Left lung (tissue), 10 donors: ENCODE measurements around the gene BIVM. TPM values are rescaled to one million over a fixed set of nuclear protein-coding genes. Genes with fewer than 3 reads are reported as not detected.

Source experiments
- ATAC-seq: fragments of 200-7000 bp; cut with Tn5 transposase; one replicate; pipeline ENCODE4 v1.9.1; 2020; ENCODE audit warnings: moderate library complexity
- DNase-seq, 4 donors: peaks; one replicate each; pipeline ENCODE4 v3.0.0-alpha.2; 2013 to 2020
- H3K27ac ChIP-seq, 2 donors: fragments of 200-600 bp; sonication (generic) in 1 of 2; one replicate each; pipeline versions ENCODE4 v1.5.0 to v1.8.0; 2020 to 2021
- H3K27me3 ChIP-seq, 2 donors: fragments of 200-600 bp; sonication (generic) in 1 of 2; one replicate each; pipeline versions ENCODE4 v1.5.0 to v1.8.0; 2020 to 2021
- H3K36me3 ChIP-seq, 2 donors: fragments of 200-600 bp; sonication (generic) in 1 of 2; one replicate each; pipeline versions ENCODE4 v1.5.0 to v1.8.0; 2020 to 2021
- H3K4me1 ChIP-seq, 2 donors: fragments of 200-600 bp; one replicate each; pipeline ENCODE4 v1.8.0; 2021
- H3K4me3 ChIP-seq, 2 donors: fragments of 200-600 bp; sonication (generic) in 1 of 2; one replicate each; pipeline versions ENCODE4 v1.5.0 to v1.8.0; 2020 to 2021; ENCODE audit warnings: mild to moderate bottlenecking in 1 of 2
- H3K9me3 ChIP-seq, 2 donors: fragments of 200-600 bp; sonication (generic) in 1 of 2; one replicate each; pipeline versions ENCODE4 v1.5.0 to v1.8.0; 2020 to 2021
- CTCF ChIP-seq, 2 donors: fragments of 200-600 bp; sonication (generic) in 1 of 2; IDR thresholded peaks; one replicate each; pipeline versions ENCODE4 v1.5.0 to v1.8.0; 2021; ENCODE audit warnings: antibody characterized with exemption in 2 of 2
- intact Hi-C, 2 donors: fragments of 100-400 bp; cut with DNase I; formaldehyde crosslinking; loops; one replicate each; pipeline versions ENCODE4 v1.11.2 to v1.14.2; 2022
- polyA plus RNA-seq, 6 donors: library from polyadenylated mRNA; unstranded; fragments of 120-200 nt; gene quantifications; one replicate each; pipeline ENCODE4 v1.2.1, GENCODE V29; 2013; ENCODE audit not compliant: insufficient read length in 6 of 6
- total RNA-seq, 2 donors: library from RNA; stranded (reverse); fragmentation: NEBNext Ultra II Directional; extraction: Animal tissue kit (Norgen Biotek cat#: 25700); gene quantifications; one replicate each; pipeline ENCODE4 v1.2.1, GENCODE V29; 2021
- donor health status: DM: no; HTN: yes; CAD: no.
- donor health status: DM: no; HTN: no; CAD: no.

The BIVM gene
- total and polyA plus RNA-seq, 8 donors = 16.9 to 49.5 (median 46.6) TPM

GRCh38 chr13:102845289-102845629 lies 46.3 kb downstream of the BIVM start:
- intact Hi-C loops = loop anchor here in 1 of 2 donors (5.0 kb wide), 1 partner anchor 253 kb away; no protein-coding TSS in a partner anchor
- ATAC-seq = peak; percentile 17
- Histone ChIP-seq H3K27ac (peak overlapping the region; percentile 98 to 100), H3K4me3 (peak overlapping the region; percentile 75 to 89), H3K27me3 (no peaks in the 10 kb centered on the region), H3K4me1 (peaks cover 7 to 24% of the 10 kb centered on the region in 2 donors), H3K9me3 (no peaks in the 10 kb centered on the region), H3K36me3 (peaks cover 0 to 8% of the 10 kb centered on the region in 2 donors)
- no peak for TF ChIP-seq CTCF (IDR thresholded peaks at IDR 0.05)
- no peak for DNase-seq

GRCh38 chr13:102845630-102846260 lies 46.8 kb downstream of the BIVM start, which contains the start of gene ERCC5:
Gene ERCC5, plus strand, starts transcription at chr13:102846032. Its CDS starts 235 bp downstream, at chr13:102846267.
- TF ChIP-seq CTCF (IDR thresholded peaks at IDR 0.05) = no peak
- H3K4me1 ChIP-seq = peaks cover 7 to 24% of the 10 kb centered on the region in 2 donors
- ATAC-seq = peak; percentile 94
- peaks cover 0 to 4% of the 10 kb centered on the region in 2 donors for H3K36me3 ChIP-seq
- intact Hi-C loops = loop anchor here in 1 of 2 donors (5.0 kb wide), 1 partner anchor 253 kb away; no protein-coding TSS in a partner anchor
- peak within 1 kb of the TSS; percentile 75 to 89 for H3K4me3 ChIP-seq
- H3K9me3 ChIP-seq = no peaks in the 10 kb centered on the region
- DNase-seq = peak; percentile 93 to 99 (median 96)
- no peaks in the 10 kb centered on the region for H3K27me3 ChIP-seq
- peak within 1 kb of the TSS; percentile 98 to 100 for H3K27ac ChIP-seq

GRCh38 chr13:102846261-102847015 lies 47.5 kb downstream of the BIVM start:
- H3K4me1 ChIP-seq = peaks cover 7 to 24% of the 10 kb centered on the region in 2 donors
- ATAC-seq (peak; percentile 64), DNase-seq (peak in 3 of 4 donors; percentile 36 to 72 (median 40))
- H3K9me3 ChIP-seq = no peaks in the 10 kb centered on the region
- peak overlapping the region; percentile 98 to 100 for H3K27ac ChIP-seq
- intact Hi-C loops = loop anchor here in 1 of 2 donors (5.0 kb wide), 1 partner anchor 254 kb away; no protein-coding TSS in a partner anchor
- no peak for TF ChIP-seq CTCF (IDR thresholded peaks at IDR 0.05)
- H3K36me3 ChIP-seq = no peaks in the 10 kb centered on the region
- H3K27me3 ChIP-seq = no peaks in the 10 kb centered on the region
- H3K4me3 ChIP-seq = peak overlapping the region; percentile 75 to 89

- peak; percentile 15 for ATAC-seq
- Histone ChIP-seq H3K36me3 (no peaks in the 10 kb centered on the region), H3K27ac (peak overlapping the region; percentile 98 to 100), H3K27me3 (no peaks in the 10 kb centered on the region), H3K9me3 (no peaks in the 10 kb centered on the region), H3K4me1 (peaks cover 7 to 24% of the 10 kb centered on the region in 2 donors), H3K4me3 (peak overlapping the region; percentile 75 to 89)
- peak in 1 of 4 donors; percentile 33 for DNase-seq
- TF ChIP-seq CTCF (IDR thresholded peaks at IDR 0.05) = peak; percentile 50 to 61
- intact Hi-C loops = loop anchor here in 1 of 2 donors (5.0 kb wide), 1 partner anchor 255 kb away; no protein-coding TSS in a partner anchor
Observed at GRCh38 chr13:102847272-102848234, 48.6 kb downstream of the BIVM start.
